GM12872 (cell line): ENCODE measurements around the gene ENOX1.

ENCODE experiments used
- TF ChIP-seq, protein P1 (sequence below): IDR thresholded peaks from 3 replicates; pipeline ENCODE4 v1.5.1; 2011; ENCODE audit warnings: low read depth, mild to moderate bottlenecking, low read length, moderate library complexity; ENCODE audit not compliant: insufficient read depth

ENOX1 gene

DNA sequence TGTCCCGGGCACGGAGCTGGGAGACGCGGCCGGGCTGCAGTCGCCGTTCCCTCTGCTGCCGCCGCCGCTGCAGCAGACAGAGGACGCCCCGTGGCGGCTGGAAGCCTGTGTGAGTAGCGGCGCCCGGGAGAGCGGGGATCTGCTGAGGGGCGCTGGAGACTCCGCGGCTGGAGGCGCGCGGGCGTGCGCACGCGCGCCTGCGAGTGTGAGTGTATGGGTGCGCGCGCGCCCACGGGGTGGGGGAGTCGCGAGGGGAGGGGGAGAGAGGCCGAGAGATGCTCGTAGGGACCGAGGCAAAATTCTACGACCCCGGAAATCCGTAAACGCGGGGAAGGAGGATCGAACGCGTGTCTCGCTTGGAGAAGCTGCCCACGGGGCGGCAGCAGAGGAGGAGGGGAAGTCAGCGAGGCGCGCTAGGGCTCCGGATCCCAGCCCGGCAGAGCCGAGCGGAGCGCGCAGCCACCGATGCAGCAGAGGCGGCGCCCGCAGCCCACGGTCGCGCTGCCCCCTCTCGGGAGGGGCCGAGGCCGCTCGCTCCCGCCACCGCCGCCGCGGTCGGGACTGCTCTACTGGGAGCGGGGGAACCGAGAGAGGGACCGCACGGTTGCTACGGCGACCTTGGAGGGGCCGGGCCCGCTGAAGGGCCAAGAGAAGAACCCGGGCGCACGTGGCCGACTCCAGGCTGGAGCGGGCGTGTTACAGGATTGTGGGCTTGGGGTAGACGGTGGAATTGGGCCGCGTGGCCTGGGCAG is at the start of gene ENOX1:
Gene ENOX1 (minus strand): TSS at position 207 of the 752 bp plus-strand sequence.
- TF ChIP-seq, protein P1, sequence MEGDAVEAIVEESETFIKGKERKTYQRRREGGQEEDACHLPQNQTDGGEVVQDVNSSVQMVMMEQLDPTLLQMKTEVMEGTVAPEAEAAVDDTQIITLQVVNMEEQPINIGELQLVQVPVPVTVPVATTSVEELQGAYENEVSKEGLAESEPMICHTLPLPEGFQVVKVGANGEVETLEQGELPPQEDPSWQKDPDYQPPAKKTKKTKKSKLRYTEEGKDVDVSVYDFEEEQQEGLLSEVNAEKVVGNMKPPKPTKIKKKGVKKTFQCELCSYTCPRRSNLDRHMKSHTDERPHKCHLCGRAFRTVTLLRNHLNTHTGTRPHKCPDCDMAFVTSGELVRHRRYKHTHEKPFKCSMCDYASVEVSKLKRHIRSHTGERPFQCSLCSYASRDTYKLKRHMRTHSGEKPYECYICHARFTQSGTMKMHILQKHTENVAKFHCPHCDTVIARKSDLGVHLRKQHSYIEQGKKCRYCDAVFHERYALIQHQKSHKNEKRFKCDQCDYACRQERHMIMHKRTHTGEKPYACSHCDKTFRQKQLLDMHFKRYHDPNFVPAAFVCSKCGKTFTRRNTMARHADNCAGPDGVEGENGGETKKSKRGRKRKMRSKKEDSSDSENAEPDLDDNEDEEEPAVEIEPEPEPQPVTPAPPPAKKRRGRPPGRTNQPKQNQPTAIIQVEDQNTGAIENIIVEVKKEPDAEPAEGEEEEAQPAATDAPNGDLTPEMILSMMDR = 0 out of 3 replicates have a peak, but pooled peaks have one; percentile 4

DNA sequence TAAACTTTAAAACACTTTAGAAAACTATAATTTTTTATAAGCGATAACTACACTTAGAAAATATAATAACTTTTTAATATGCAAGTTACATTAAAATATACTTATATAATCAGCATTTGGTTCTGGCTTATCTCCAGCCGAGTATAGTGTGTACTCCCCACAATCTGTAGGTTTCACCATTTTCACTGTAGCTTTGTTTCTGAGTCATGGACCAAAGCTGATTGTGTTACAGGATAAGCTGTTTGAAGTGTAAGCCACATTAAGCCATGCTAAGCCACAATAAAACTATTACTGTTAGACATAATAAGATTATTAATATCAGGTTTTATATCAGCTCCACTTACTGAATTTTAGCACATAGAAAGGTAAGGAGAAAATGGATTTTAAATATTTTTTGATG is 48.9 kb upstream of the ENOX1 start:
- TF ChIP-seq, protein P1 = no peak

DNA sequence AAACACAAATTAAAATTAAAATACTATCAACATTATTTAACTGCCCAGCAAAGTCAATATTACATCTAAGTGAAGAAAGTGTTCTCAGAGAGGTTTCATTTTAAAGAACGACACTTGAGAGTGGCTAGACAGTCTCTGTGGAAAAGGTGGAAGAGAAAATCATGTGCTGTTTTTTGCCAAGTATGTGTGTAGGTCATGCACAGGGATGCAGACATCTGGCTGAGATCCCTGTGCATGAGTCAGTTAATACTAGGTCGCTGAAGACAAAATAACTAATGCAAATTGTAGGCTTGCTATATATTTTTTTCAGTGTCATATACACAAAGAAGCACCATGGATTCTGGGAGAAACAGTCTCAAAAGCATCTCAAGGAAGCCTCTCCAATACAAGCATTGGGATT is 44.3 kb upstream of the ENOX1 start:
- TF ChIP-seq, protein P1 = no peak

DNA sequence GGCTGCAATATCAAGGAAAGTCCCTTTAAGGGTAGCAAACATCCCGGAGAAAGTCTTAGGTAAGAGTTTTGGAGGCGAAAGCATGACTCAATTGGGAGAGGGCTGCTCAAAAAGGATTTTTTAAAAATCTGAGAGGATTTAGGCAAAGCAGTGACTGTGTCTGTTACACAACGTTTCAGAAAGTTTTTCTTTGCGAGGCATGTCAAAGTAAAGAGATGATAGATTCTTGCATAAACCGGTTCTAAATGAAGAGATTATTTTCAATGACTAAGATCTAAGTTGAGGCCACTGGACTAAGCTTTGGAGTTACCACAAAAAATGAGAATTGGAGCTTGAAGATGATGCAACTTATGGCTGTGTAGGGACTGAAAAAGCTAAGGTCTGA is 43.7 kb upstream of the ENOX1 start:
- TF ChIP-seq, protein P1 = no peak

DNA sequence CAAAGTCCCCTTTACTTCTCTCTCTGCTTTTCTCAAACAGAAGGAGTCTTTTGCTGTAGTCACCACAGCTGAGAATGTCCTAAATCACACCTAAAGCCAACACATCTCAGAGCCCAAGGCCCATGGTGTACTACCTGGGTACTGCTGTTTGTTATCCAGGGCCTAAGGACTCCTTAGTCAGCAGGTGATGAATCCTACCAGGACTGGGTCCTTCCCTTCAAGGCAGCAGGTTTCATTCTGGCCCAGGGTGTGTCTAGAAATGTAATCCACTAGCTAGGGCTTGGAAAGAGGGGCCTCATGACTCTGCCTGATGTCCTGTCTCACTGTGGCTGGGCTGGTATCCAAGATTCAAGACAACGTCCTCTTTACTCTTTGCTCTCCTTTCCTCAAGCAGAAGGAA is 36.2 kb upstream of the ENOX1 start:
- TF ChIP-seq, protein P1 = no peak

DNA sequence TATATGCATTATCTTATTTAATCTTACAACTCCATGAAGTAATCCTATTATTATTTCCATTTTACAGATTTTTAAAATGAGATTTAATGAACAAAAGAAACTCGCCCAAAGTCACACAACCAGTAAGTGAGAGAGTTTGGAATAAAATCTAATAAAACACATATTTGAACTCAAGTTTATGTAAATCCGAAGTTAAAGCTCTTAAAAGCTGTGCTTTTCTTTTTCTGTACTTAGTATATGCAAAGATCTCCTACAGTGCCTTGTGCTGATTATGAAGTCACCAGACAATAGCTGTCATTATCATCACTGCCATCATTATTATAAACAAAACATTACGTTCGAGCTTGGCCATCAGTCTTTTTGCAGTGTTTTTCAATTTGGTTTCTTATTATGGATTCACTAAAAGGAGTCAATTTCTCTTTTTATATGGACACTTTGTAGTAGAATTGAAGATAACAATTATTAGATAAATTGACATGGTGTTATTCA is 29.7 kb upstream of the ENOX1 start:
- TF ChIP-seq, protein P1 = no peak

DNA sequence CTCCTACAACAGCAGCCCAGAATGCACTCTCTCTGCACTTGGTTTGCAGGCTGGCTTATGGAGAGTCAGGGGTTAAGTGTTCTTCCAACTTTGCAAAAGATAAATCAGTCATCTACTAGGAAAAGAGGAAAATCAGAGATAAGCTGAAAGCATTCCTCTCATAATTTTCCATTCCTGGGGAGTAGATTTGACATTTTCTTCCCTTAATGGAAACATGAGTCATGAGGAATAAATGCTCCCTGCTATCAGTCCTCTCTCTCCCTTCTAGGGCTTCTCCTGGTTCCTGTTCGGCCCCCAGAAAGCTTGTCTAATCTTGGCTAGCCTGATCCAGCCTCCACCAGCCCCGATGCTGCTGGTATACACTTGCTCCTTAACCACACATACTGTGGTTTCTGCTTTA is 28.4 kb upstream of the ENOX1 start:
- TF ChIP-seq, protein P1 = no peak
